SK-N-SH (cell line): ENCODE data around the gene UCHL3.

Source experiments
- CTCF ChIP-seq: fragments of 200-600 bp; sonication (generic); IDR thresholded peaks from 2 replicates; pipeline ENCODE4 v1.6.1; 2017; ENCODE audit warnings: antibody characterized with exemption, mild to moderate bottlenecking, moderate library complexity
- EP300 ChIP-seq, 2 experiments: IDR thresholded peaks; 2 replicates each; pipeline versions ENCODE4 v1.4.0 to v1.6.1; 2012; ENCODE audit warnings: borderline replicate concordance in 1 of 2, low read depth in 1 of 2, low read length in 1 of 2
- FOXJ3 ChIP-seq: sonication (generic); formaldehyde crosslinking; IDR thresholded peaks from 2 replicates; pipeline ENCODE4 v1.5.1; 2020; ENCODE audit warnings: mild to moderate bottlenecking, missing genetic modification reagents
- MAX ChIP-seq: IDR thresholded peaks from 2 replicates; pipeline ENCODE4 v1.4.0; 2012; ENCODE audit warnings: low read depth
- MXI1 ChIP-seq: IDR thresholded peaks from 2 replicates; pipeline ENCODE4 v1.6.1; 2012; ENCODE audit warnings: mild to moderate bottlenecking, low read depth, low read length, improper control_type of control experiment
- NRF1 ChIP-seq: IDR thresholded peaks from 2 replicates; pipeline ENCODE4 v1.6.1; 2012; ENCODE audit warnings: low read depth, mild to moderate bottlenecking, low read length
- POLR2AphosphoS5 ChIP-seq: IDR thresholded peaks from 2 replicates; pipeline ENCODE4 v1.6.1; 2012; ENCODE audit warnings: low read depth, low read length
- RXRA ChIP-seq: IDR thresholded peaks from 2 replicates; pipeline ENCODE4 v1.4.0; 2012; ENCODE audit warnings: low read depth, mild to moderate bottlenecking, borderline replicate concordance
- ZBTB33 ChIP-seq: IDR thresholded peaks from 2 replicates; pipeline ENCODE4 v1.4.0; 2012; ENCODE audit warnings: low read depth, borderline replicate concordance
- TF ChIP-seq, protein P1 (sequence below): IDR thresholded peaks from 2 replicates; pipeline ENCODE4; 2012
- TF ChIP-seq, protein P2 (sequence below): IDR thresholded peaks from 2 replicates; pipeline ENCODE4 v1.4.0; 2012; ENCODE audit warnings: low read depth, borderline replicate concordance

DNA sequence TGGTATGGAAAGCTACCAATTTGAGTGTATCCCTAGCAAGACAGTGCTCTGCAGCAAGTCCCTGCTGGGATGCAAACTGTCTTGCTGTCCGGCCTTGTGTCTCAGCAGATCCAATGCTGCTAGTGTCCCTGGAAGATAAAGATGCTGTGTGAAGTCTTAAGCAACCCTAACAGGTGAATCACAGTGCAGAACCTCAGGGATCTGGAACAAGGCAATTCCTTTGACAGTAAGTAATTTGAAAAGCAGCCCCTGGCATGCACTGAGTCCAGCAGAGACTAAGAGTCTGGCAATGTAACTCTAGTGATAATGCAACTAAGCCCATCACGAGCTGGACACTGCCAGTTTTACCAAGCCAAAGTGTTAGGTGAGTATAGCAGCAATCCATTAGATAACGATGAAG lies 1.7 kb upstream of the UCHL3 start:
- TF ChIP-seq NRF1 (no peak), CTCF (no peak), ZBTB33 (no peak), MXI1 (no peak), EP300 (IDR thresholded peaks at IDR 0.05; ENCODE audit: borderline replicate concordance in 1 of 2, low read depth in 1 of 2, low read length in 1 of 2) (no peak), POLR2AphosphoS5 (no peak), MAX (no peak), RXRA (no peak), FOXJ3 (no peak)
- TF ChIP-seq, protein P1, sequence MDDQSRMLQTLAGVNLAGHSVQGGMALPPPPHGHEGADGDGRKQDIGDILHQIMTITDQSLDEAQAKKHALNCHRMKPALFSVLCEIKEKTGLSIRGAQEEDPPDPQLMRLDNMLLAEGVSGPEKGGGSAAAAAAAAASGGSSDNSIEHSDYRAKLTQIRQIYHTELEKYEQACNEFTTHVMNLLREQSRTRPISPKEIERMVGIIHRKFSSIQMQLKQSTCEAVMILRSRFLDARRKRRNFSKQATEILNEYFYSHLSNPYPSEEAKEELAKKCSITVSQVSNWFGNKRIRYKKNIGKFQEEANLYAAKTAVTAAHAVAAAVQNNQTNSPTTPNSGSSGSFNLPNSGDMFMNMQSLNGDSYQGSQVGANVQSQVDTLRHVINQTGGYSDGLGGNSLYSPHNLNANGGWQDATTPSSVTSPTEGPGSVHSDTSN: no peak
- TF ChIP-seq, protein P2, sequence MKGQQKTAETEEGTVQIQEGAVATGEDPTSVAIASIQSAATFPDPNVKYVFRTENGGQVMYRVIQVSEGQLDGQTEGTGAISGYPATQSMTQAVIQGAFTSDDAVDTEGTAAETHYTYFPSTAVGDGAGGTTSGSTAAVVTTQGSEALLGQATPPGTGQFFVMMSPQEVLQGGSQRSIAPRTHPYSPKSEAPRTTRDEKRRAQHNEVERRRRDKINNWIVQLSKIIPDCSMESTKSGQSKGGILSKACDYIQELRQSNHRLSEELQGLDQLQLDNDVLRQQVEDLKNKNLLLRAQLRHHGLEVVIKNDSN: no peak
